K562 (cell line): ENCODE measurements around the gene SLC26A1. TPM values are rescaled to one million over a fixed set of nuclear protein-coding genes. Genes with fewer than 3 reads are reported as not detected.

Source experiments
- ATAC-seq: fragments of 200-7000 bp; cut with Tn5 transposase; 3 replicates; pipeline ENCODE4 v1.9.1; 2020; ENCODE audit warnings: moderate library complexity
- BruUV-seq: library from RNA; stranded (reverse); fragments of 400-500 nt; replicated peaks from 2 replicates; lab custom pipeline; 2021; lab: Mats Ljungman, UMichigan
- CTCF ChIA-PET: fragments of 300-600 bp; formaldehyde crosslinking; extraction: SDS; loops from one replicate; lab custom pipeline; 2021; ENCODE audit warnings: low intra/inter-chr PET ratio; lab: Yijun Ruan, JAX
- POLR2A ChIA-PET: fragments of 300-600, 350-650 bp; sonication (Branson Sonifier 250); formaldehyde crosslinking; extraction: SDS; loops from one replicate; lab custom pipeline; 2021; ENCODE audit warnings: antibody characterized with exemption, inconsistent platforms; lab: Yijun Ruan, JAX
- DNase-seq, 4 experiments: peaks; one replicate each; pipeline versions ENCODE4 v3.0.0 to v3.0.0-alpha.2; 2011 to 2018; ENCODE audit warnings: low spot score in 3 of 4, mixed read lengths in 3 of 4; ENCODE audit errors: extremely low read depth in 1 of 4
- FAIRE-seq: peaks from 2 replicates; lab custom pipeline; 2011; peaks lifted over from hg19 to GRCh38; lab: Jason Lieb, UNC
- H2AFZ ChIP-seq: 2 replicates; pipeline ENCODE4 v1.6.0; 2011; ENCODE audit warnings: low read depth, low read length, control low read depth, inconsistent platforms
- H3K27ac ChIP-seq: fragments of 200-600 bp; 3 replicates; pipeline ENCODE4 v1.8.0; 2011; ENCODE audit warnings: low read depth, mild to moderate bottlenecking, control low read depth, inconsistent platforms, low read length, moderate library complexity, mixed read lengths; ENCODE audit errors: extremely low read depth
- H3K27me3 ChIP-seq, 2 experiments: fragments of 300-600 bp in 1 of 2; 2 replicates in 1 of 2; 3 replicates in 1 of 2; pipeline versions ENCODE4 v1.6.0 to v1.8.0; 2011; ENCODE audit warnings: inconsistent platforms in 2 of 2, low read length in 2 of 2, mild to moderate bottlenecking in 1 of 2, mixed read lengths in 1 of 2, moderate library complexity in 1 of 2; ENCODE audit not compliant: control insufficient read depth in 2 of 2, insufficient read depth in 2 of 2
- H3K36me3 ChIP-seq: fragments of 300-600 bp; 3 replicates; pipeline ENCODE4 v1.8.0; 2011; ENCODE audit warnings: mild to moderate bottlenecking, low read length, inconsistent platforms; ENCODE audit not compliant: control insufficient read depth, insufficient read depth
- H3K4me1 ChIP-seq, 2 experiments: fragments of 200-600 bp in 1 of 2; replicated peaks in 1 of 2; 2 replicates in 1 of 2; 3 replicates in 1 of 2; pipeline versions ENCODE4 v1.5.1 to v1.8.0; 2011; ENCODE audit warnings: inconsistent platforms in 2 of 2, low read length in 2 of 2, mild to moderate bottlenecking in 1 of 2, mixed read lengths in 1 of 2, moderate library complexity in 1 of 2; ENCODE audit not compliant: control insufficient read depth in 2 of 2, insufficient read depth in 2 of 2
- H3K4me2 ChIP-seq: 2 replicates; pipeline ENCODE4 v1.6.1; 2011; ENCODE audit warnings: low read length, control low read depth, inconsistent platforms, mixed read lengths; ENCODE audit not compliant: insufficient read depth
- H3K4me3 ChIP-seq: fragments of 200-600 bp; sonication (generic), shearing (Covaris generic); 2 replicates; pipeline ENCODE4 v1.5.1; 2016; ENCODE audit warnings: control low read depth, inconsistent platforms
- H3K79me2 ChIP-seq: fragments of 200-600 bp; 3 replicates; pipeline ENCODE4 v1.8.0; 2011; ENCODE audit warnings: low read length, inconsistent platforms; ENCODE audit not compliant: control insufficient read depth, insufficient read depth
- H3K9ac ChIP-seq, 2 experiments: 2 replicates each; pipeline versions ENCODE4 v1.6.0 to v1.6.1; 2011; ENCODE audit warnings: low read depth in 2 of 2, low read length in 2 of 2, control low read depth in 1 of 2, inconsistent platforms in 1 of 2, mild to moderate bottlenecking in 1 of 2, mixed read lengths in 1 of 2; ENCODE audit not compliant: insufficient read depth in 1 of 2
- H3K9me1 ChIP-seq: one replicate; pipeline ENCODE4 v1.6.0; 2011; ENCODE audit warnings: inconsistent platforms, mild to moderate bottlenecking, low read length, moderate library complexity; ENCODE audit not compliant: control insufficient read depth, insufficient read depth
- H3K9me3 ChIP-seq: replicated peaks from 2 replicates; pipeline ENCODE4 v1.5.1; 2011; ENCODE audit warnings: low read depth, low read length, inconsistent platforms; ENCODE audit not compliant: control insufficient read depth, insufficient read depth
- H4K20me1 ChIP-seq: replicated peaks from 2 replicates; pipeline ENCODE4 v1.6.1; 2011; ENCODE audit warnings: low read length, inconsistent platforms, mixed read lengths; ENCODE audit not compliant: control insufficient read depth, insufficient read depth
- NBN ChIP-seq: fragments of 450-650 bp; IDR thresholded peaks from 2 replicates; pipeline ENCODE4 v1.6.1; 2016; ENCODE audit warnings: low read depth, mild to moderate bottlenecking
- POLR2G ChIP-seq: fragments of 200-400 bp; formaldehyde crosslinking; IDR thresholded peaks from 2 replicates; pipeline ENCODE4 v1.6.1; 2017; ENCODE audit warnings: low read depth, mild to moderate bottlenecking, antibody characterized with exemption, low read length, moderate library complexity
- SLC30A9 ChIP-seq: fragments of 250-450 bp; sonication (Bioruptor Pico); IDR thresholded peaks from 2 replicates; pipeline ENCODE4 v1.8.0; 2022; ENCODE audit warnings: mild to moderate bottlenecking, moderate library complexity
- SRSF9 ChIP-seq: fragments of 200-400 bp; formaldehyde crosslinking; IDR thresholded peaks from 2 replicates; pipeline ENCODE4 v1.6.1; 2017; ENCODE audit warnings: low read depth, low read length, borderline replicate concordance
- WGBS: fragments of 100-300 bp; shearing (Covaris generic); methylation state at CpG from one replicate; pipeline ENCODE4 v1.1.6; 2016; ENCODE audit warnings: low coverage, mixed read lengths; ENCODE audit not compliant: insufficient coverage; ENCODE audit errors: missing lambda C conversion rate; 5-methylcytosine and 5-hydroxymethylcytosine counted together
- in situ Hi-C: fragments of 300-500 bp; cut with MboI; formaldehyde crosslinking; loops from 4 replicates; pipeline ENCODE4 v1.15.0; 2018; ENCODE audit warnings: inconsistent platforms, mixed read lengths
- intact Hi-C: fragments of 100-400 bp; cut with micrococcal nuclease; formaldehyde crosslinking; loops from 2 replicates; pipeline ENCODE4 v1.14.2; 2022
- polyA plus RNA-seq, 8 experiments: library from polyadenylated mRNA; depleted of rRNA in 4 of 8; stranded (reverse) in 5 of 8; unstranded in 3 of 8; fragments of >200 nt; fragmentation: Nextera tagmentation in 2 of 8; fragmentation: Illumina TruSeq in 1 of 8; extraction: Ambion mirVana in 2 of 8; extraction: Trizol in 1 of 8; gene quantifications; 2 replicates each; pipeline versions ENCODE4 v1.2.1 to v1.2.3, GENCODE V29; 2011 to 2014; ENCODE audit warnings: inconsistent platforms in 1 of 8, missing spikeins in 1 of 8
- total RNA-seq, 7 experiments: library from RNA; depleted of rRNA in 6 of 7; stranded (reverse); fragments of >200 nt in 6 of 7; fragmentation: Illumina TruSeq in 2 of 7; extraction: Trizol in 2 of 7; gene quantifications; 2 replicates each; pipeline versions ENCODE4 v1.2.1 to v1.2.3, GENCODE V29; 2011 to 2021; ENCODE audit warnings: low replicate concordance in 1 of 7

The SLC26A1 gene
- total and polyA plus RNA-seq, 9 of the 15 experiments (the other 6 are each of a cell fraction or from before 2014, with no cell fraction given) = 0.11 to 4.2 (median 0.95) TPM

- CTCF ChIA-PET = no interaction called here
- no peak overlapping the region for H3K4me3 ChIP-seq
- WGBS = 85% methylated on average over 21 of the region's 33 CpGs
- no peak overlapping the region; a peak in 1 of 4 replicates for H3K9ac ChIP-seq
- DNase-seq = no peak
- intact Hi-C loops (no loop called here), in situ Hi-C loops (no loop called here)
- H3K79me2 ChIP-seq = no peaks in the 10 kb centered on the region
- no peaks in the 10 kb centered on the region for H3K27me3 ChIP-seq
- POLR2A ChIA-PET = no interaction called here
- H4K20me1 ChIP-seq = no peaks in the 10 kb centered on the region
- H3K4me1 ChIP-seq = peaks cover 0 to 37% of the 10 kb centered on the region in 2 experiments; a peak in 2 of 5 replicates
- H3K9me3 ChIP-seq = no peaks in the 10 kb centered on the region
- no peak overlapping the region for H3K27ac ChIP-seq
- no peak for FAIRE-seq
- no peak overlapping the region for H3K4me2 ChIP-seq
- ATAC-seq = no peak
- TF ChIP-seq SLC30A9 (CRISPR knock-in tag) (no peak), POLR2G (0 out of 2 replicates have a peak, but pooled peaks have one; percentile 35)
- H3K9me1 ChIP-seq = no peaks in the 10 kb centered on the region
- 0 out of 3 replicates have a peak, but pooled peaks cover 3% of the 10 kb centered on the region for H3K36me3 ChIP-seq
- no TSS peak for BruUV-seq
- H2AFZ ChIP-seq = no peak overlapping the region
Measured at GRCh38 chr4:955161-955921, 37.9 kb downstream of the SLC26A1 start.

GRCh38 chr4:954211-955020 is 38.8 kb downstream of the SLC26A1 start:
- TF ChIP-seq NBN = no peak
- TF ChIP-seq SRSF9 = no peak
- Histone ChIP-seq H3K9me3 (no peaks in the 10 kb centered on the region), H3K9ac (0 out of 4 replicates have a peak overlapping the region, but pooled peaks of 1 of the 2 experiments have one; percentile 65), H3K79me2 (no peaks in the 10 kb centered on the region), H3K9me1 (no peaks in the 10 kb centered on the region), H3K4me3 (no peak overlapping the region), H2AFZ (no peak overlapping the region), H3K4me2 (no peak overlapping the region), H3K4me1 (peaks cover 0 to 36% of the 10 kb centered on the region in 2 experiments; a peak in 2 of 5 replicates), H3K27ac (no peak overlapping the region), H3K27me3 (no peaks in the 10 kb centered on the region), H3K36me3 (0 out of 3 replicates have a peak, but pooled peaks cover 3% of the 10 kb centered on the region), H4K20me1 (no peaks in the 10 kb centered on the region)
- no peak for FAIRE-seq
- no peak for DNase-seq
- ChIA-PET POLR2A (no interaction called here), CTCF (no interaction called here)
- no TSS peak for BruUV-seq
- 67% methylated on average over 17 of the region's 17 CpGs for WGBS
- intact Hi-C loops (no loop called here), in situ Hi-C loops (no loop called here)
- no peak for ATAC-seq
